B cell (primary cell): ENCODE data around the gene PRELID2. TPM values are rescaled to one million over a fixed set of nuclear protein-coding genes. Genes with fewer than 3 reads are reported as not detected.

ENCODE experiments used
- ATAC-seq: fragments of 200-7000 bp; cut with Tn5 transposase; one replicate; pipeline ENCODE4 v1.10.0; 2021; ENCODE audit warnings: low read depth, mild to moderate bottlenecking, moderate number of reproducible peaks, moderate library complexity
- CTCF ChIA-PET: fragments of 350-600 bp; sonication (Branson Sonifier 250); formaldehyde crosslinking; loops from one replicate; lab custom pipeline; 2021; ENCODE audit warnings: antibody characterized with exemption, inconsistent platforms; lab: Charles Lee
- POLR2A ChIA-PET: fragments of 350-600 bp; sonication (Branson Sonifier 250); formaldehyde crosslinking; loops from one replicate; lab custom pipeline; 2021; ENCODE audit warnings: antibody characterized with exemption; lab: Charles Lee
- DNase-seq: peaks from one replicate; pipeline ENCODE4 v3.0.0; 2013
- H2AFZ ChIP-seq: 2 replicates; pipeline ENCODE4 v1.6.1; 2012; ENCODE audit warnings: mild to moderate bottlenecking, low read depth, low read length; ENCODE audit not compliant: insufficient read depth, poor library complexity, severe bottlenecking
- H3K27ac ChIP-seq, 2 donors: 1 replicate in 1 of 2; 2 replicates in 1 of 2; pipeline ENCODE4 v1.5.1; 2012 to 2013; ENCODE audit warnings: low read length in 2 of 2, mild to moderate bottlenecking in 2 of 2, moderate library complexity in 1 of 2
- H3K27me3 ChIP-seq, 4 experiments: fragments of 200-600 bp in 1 of 4; sonication (generic) in 1 of 4; replicated peaks in 1 of 4; 1 replicate in 2 of 4; 2 replicates in 2 of 4; pipeline versions ENCODE4 v1.6.1 to v1.7.0; 2013 to 2016; ENCODE audit warnings: low read length in 3 of 4, mild to moderate bottlenecking in 2 of 4, mixed read lengths in 1 of 4, moderate library complexity in 1 of 4; ENCODE audit not compliant: insufficient read depth in 4 of 4, control insufficient read depth in 3 of 4; ENCODE audit errors: control extremely low read depth in 1 of 4
- H3K36me3 ChIP-seq, 2 experiments: replicated peaks in 1 of 2; 1 replicate in 1 of 2; 2 replicates in 1 of 2; pipeline versions ENCODE4 v1.6.1 to v1.7.1; 2013; ENCODE audit warnings: low read length in 1 of 2; ENCODE audit not compliant: insufficient read depth in 2 of 2, control insufficient read depth in 1 of 2; ENCODE audit errors: control extremely low read depth in 1 of 2, extremely low read depth in 1 of 2
- H3K4me1 ChIP-seq, 2 donors: fragments of 200-600 bp in 1 of 2; sonication (generic) in 1 of 2; 1 replicate in 1 of 2; 2 replicates in 1 of 2; pipeline versions ENCODE4 v1.5.1 to v1.6.1; 2013 to 2017; ENCODE audit warnings: low read length in 2 of 2; ENCODE audit not compliant: control insufficient read depth in 2 of 2, insufficient read depth in 2 of 2
- H3K4me2 ChIP-seq: replicated peaks from 2 replicates; pipeline ENCODE3; 2012; ENCODE audit warnings: mild to moderate bottlenecking, low read depth, low read length; ENCODE audit not compliant: poor library complexity, severe bottlenecking
- H3K4me3 ChIP-seq, 5 experiments: fragments of 200-600 bp in 1 of 5; sonication (generic) in 1 of 5; 1 replicate in 3 of 5; 2 replicates in 2 of 5; pipeline versions ENCODE4 v1.5.1 to v1.7.0; 2011 to 2016; ENCODE audit warnings: low read length in 4 of 5, mild to moderate bottlenecking in 4 of 5, low read depth in 2 of 5, control low read depth in 1 of 5, moderate library complexity in 1 of 5; ENCODE audit not compliant: insufficient read depth in 1 of 5; ENCODE audit errors: control extremely low read depth in 1 of 5, extremely low read depth in 1 of 5
- H3K79me2 ChIP-seq: fragments of 200-600 bp; sonication (generic); one replicate; pipeline ENCODE4 v1.6.0; 2016; ENCODE audit warnings: low read length; ENCODE audit not compliant: control insufficient read depth, insufficient read depth
- H3K9ac ChIP-seq: fragments of 200-600 bp; sonication (generic); 2 replicates; pipeline ENCODE4 v1.6.1; 2017; ENCODE audit warnings: mild to moderate bottlenecking, low read length, moderate library complexity
- H3K9me3 ChIP-seq, 3 donors: one replicate each; pipeline versions ENCODE4 v1.6.1 to v1.7.1; 2013; ENCODE audit warnings: low read length in 2 of 3; ENCODE audit not compliant: control insufficient read depth in 2 of 3, insufficient read depth in 1 of 3; ENCODE audit errors: control extremely low read depth in 1 of 3
- H4K20me1 ChIP-seq: 2 replicates; pipeline ENCODE4 v1.6.0; 2012; ENCODE audit warnings: mild to moderate bottlenecking, low read length; ENCODE audit not compliant: insufficient read depth, control insufficient read depth, poor library complexity, severe bottlenecking
- H3K27ac Mint-ChIP-seq: one replicate; pipeline ENCODE4 v1.8.0; 2021; ENCODE audit warnings: mixed read lengths
- H3K27me3 Mint-ChIP-seq: one replicate; pipeline ENCODE4 v1.8.0; 2021; ENCODE audit warnings: mixed read lengths
- H3K4me1 Mint-ChIP-seq: one replicate; pipeline ENCODE4 v1.8.0; 2021; ENCODE audit warnings: mixed read lengths
- H3K4me3 Mint-ChIP-seq: one replicate; pipeline ENCODE4 v1.8.0; 2021; ENCODE audit warnings: mixed read lengths
- H3K9me3 Mint-ChIP-seq: one replicate; pipeline ENCODE4 v1.8.0; 2022; ENCODE audit warnings: mixed read lengths; ENCODE audit not compliant: insufficient read depth
- CTCF ChIP-seq: fragments of 200-600 bp; IDR thresholded peaks from one replicate; pipeline ENCODE4 v1.8.0; 2022; ENCODE audit warnings: antibody characterized with exemption, mild to moderate bottlenecking
- EZH2 ChIP-seq: IDR thresholded peaks from 2 replicates; pipeline ENCODE4 v1.6.1; 2012; ENCODE audit warnings: borderline replicate concordance, low read depth, mild to moderate bottlenecking, moderate library complexity, low read length; ENCODE audit not compliant: insufficient read depth, poor library complexity, severe bottlenecking
- WGBS: methylation state at CpG from one replicate; pipeline ENCODE4 v1.1.5; 2013; ENCODE audit warnings: missing lambda C conversion rate; ENCODE audit not compliant: insufficient coverage; 5-methylcytosine and 5-hydroxymethylcytosine counted together
- intact Hi-C: fragments of 100-400 bp; cut with micrococcal nuclease; formaldehyde crosslinking; loops from one replicate; pipeline ENCODE4 v1.10.0; 2022
- polyA plus RNA-seq: library from polyadenylated mRNA; depleted of rRNA; stranded (reverse); fragments of >200 nt; gene quantifications from 2 replicates; pipeline ENCODE4 v1.2.3, GENCODE V29; 2012
- total RNA-seq, 2 donors: library from RNA; stranded (reverse); fragments of 120-200 nt in 1 of 2; gene quantifications; 1 replicate in 1 of 2; 2 replicates in 1 of 2; pipeline versions ENCODE4 v1.2.3 to v1.2.4, GENCODE V29; 2013 to 2022

Gene PRELID2
- total and polyA plus RNA-seq, 2 donors (not counting 1 experiment from before 2014, with no cell fraction given) = 0.63 to 2.7 TPM

- H3K27ac ChIP-seq = no peak overlapping the region
- Mint-ChIP-seq H3K27me3 (no peaks in the 10 kb centered on the region), H3K9me3 (no peaks in the 10 kb centered on the region), H3K4me1 (no peaks in the 10 kb centered on the region), H3K27ac (no peak overlapping the region), H3K4me3 (no peak overlapping the region)
- H2AFZ ChIP-seq = no peak overlapping the region
- ATAC-seq (no peak), DNase-seq (no peak)
- POLR2A ChIA-PET = no interaction called here
- no peaks in the 10 kb centered on the region for H3K79me2 ChIP-seq
- no CpG with 5 or more reads among the region's 1 CpG for WGBS
- H3K36me3 ChIP-seq = no peaks in the 10 kb centered on the region
- intact Hi-C loops = no loop called here
- TF ChIP-seq CTCF (no peak), EZH2 (no peak)
- H3K4me2 ChIP-seq = no peak overlapping the region
- H4K20me1 ChIP-seq = no peaks in the 10 kb centered on the region
- no peaks in the 10 kb centered on the region for H3K4me1 ChIP-seq
- H3K9ac ChIP-seq = no peak overlapping the region
- H3K9me3 ChIP-seq = no peaks in the 10 kb centered on the region
- H3K4me3 ChIP-seq = no peak overlapping the region
- H3K27me3 ChIP-seq = no peaks in the 10 kb centered on the region
- CTCF ChIA-PET = no interaction called here
Observed at GRCh38 chr5:145797336-145797735, 37.8 kb downstream of the PRELID2 start.

GRCh38 chr5:145796318-145796717 lies 38.8 kb downstream of the PRELID2 start:
- no peaks in the 10 kb centered on the region for H3K27me3 Mint-ChIP-seq
- CTCF ChIA-PET = no interaction called here
- no peak for DNase-seq
- H3K27me3 ChIP-seq = no peaks in the 10 kb centered on the region
- H3K4me3 ChIP-seq = no peak overlapping the region
- no peak overlapping the region for H3K9ac ChIP-seq
- no peaks in the 10 kb centered on the region for H3K4me1 Mint-ChIP-seq
- no peaks in the 10 kb centered on the region for H3K9me3 ChIP-seq
- no peak overlapping the region for H3K4me2 ChIP-seq
- WGBS = no CpG with 5 or more reads among the region's 2 CpGs
- ATAC-seq = no peak
- no peaks in the 10 kb centered on the region for H3K4me1 ChIP-seq
- intact Hi-C loops = no loop called here
- no peak overlapping the region for H3K27ac Mint-ChIP-seq
- H3K79me2 ChIP-seq = no peaks in the 10 kb centered on the region
- H4K20me1 ChIP-seq = no peaks in the 10 kb centered on the region
- H3K4me3 Mint-ChIP-seq = no peak overlapping the region
- TF ChIP-seq CTCF (no peak), EZH2 (no peak)
- H3K27ac ChIP-seq = no peak overlapping the region
- H3K36me3 ChIP-seq = no peaks in the 10 kb centered on the region
- no peaks in the 10 kb centered on the region for H3K9me3 Mint-ChIP-seq
- H2AFZ ChIP-seq = no peak overlapping the region
- POLR2A ChIA-PET = no interaction called here
